HG03442 (cell line): ENCODE measurements around the gene ERF.

Source experiments
- ATAC-seq: cut with Tn5 transposase; IDR thresholded peaks from one replicate; pipeline ENCODE4 v1.9.1; 2021; ENCODE audit warnings: mild to moderate bottlenecking, moderate library complexity; ENCODE audit not compliant: unreplicated experiment

Gene ERF

DNA sequence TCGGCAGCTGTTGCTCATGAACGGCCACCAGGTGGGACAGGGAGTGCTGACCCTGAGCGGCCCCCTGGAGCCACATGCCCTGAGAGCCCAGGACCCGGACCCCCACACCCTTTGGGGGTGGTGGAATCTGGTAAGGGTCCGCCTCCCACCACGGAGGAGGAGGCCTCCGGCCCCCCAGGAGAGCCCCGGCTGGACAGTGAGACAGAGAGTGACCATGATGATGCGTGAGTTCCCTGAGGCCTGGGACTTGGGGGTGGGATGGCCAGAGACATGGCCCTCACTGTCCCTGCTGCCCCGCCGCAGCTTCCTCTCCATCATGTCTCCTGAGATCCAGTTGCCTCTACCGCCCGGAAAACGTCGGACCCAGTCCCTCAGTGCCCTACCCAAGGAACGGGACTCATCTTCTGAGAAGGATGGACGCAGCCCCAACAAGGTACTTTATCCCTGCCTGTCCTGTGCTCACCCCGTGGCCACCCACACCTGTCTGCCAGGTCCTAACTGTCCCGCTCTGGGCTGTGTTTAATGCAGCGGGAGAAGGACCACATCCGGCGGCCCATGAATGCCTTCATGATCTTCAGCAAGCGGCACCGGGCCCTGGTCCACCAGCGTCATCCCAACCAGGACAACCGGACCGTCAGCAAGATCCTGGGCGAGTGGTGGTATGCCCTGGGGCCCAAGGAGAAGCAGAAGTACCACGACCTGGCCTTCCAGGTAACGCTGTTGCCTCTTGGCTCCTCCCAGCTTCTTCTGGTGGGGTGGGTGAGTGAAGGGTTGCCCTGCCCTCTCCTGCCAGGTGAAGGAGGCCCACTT, 32.3 kb upstream of the ERF start:
- ATAC-seq: no peak

DNA sequence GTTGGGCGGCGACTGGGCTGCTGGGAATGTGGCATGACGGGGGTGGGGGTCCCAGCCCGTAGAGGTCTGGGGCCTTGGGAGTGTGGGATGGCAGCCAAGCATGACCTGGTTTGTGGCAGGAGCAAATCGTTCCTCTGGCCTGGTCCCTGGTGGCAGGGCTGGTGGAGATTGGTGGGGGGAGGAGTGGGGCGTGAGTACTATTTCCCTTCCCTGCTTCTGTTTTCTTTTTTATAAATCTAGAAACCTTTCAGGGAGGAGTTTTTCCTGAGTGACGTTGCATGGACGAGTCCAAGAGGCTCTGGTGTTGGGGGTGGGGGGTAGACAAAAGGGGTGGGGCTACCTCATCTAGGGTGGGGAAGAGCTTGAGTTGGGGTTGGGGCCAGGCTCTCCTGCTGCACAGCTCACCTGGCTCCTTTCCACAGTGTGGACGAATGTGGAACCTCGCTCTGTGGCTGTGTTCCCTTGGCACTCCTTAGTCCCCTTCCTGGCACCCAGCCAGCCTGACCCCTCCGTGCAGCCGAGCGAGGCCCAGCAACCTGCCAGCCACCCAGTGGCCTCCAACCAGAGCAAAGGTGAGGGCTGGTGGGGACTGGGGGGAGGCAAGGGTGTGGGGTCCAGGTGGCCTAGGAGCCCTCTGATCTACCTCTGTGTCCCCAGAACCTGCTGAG, 31.6 kb upstream of the ERF start:
- ATAC-seq: no peak

DNA sequence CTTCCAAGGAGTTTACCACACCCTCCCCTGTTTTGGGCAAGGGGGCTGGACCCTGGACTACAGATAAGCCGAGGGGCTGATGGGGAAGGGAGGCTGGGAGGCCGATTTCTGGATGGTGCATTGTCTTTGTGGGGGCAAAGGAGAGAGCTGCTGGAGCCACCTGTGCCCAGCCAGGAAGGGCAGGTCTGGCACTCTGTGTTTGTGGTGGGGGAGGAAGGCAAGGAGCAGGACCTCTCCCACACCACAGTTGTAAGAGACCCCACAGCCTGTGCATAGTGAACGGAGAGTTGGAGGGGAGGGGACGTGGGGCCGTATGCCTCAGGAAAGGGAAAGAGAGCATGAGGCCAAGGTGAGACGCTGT, 31.0 kb upstream of the ERF start:
- ATAC-seq: no peak

DNA sequence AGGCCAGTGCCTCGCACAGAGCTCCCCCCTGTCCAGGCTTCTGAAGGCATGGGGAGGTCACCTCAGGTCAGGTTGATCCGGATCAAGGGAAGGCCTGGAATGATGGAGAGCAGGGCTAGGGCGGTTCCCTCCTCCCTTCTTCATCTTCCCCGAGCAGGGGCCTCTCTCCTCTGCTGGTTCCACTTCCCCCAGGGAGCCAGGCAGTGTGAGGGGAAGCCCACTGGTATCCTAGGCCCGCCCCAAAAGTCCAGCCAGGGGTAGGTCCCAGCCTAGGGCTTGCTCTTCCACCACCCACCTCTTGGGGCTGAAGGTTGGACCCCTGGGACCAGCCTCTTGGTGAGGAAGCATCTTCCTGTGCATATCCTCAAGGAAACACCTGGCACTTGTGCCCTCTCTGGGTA, 30.6 kb upstream of the ERF start:
- ATAC-seq: no peak

DNA sequence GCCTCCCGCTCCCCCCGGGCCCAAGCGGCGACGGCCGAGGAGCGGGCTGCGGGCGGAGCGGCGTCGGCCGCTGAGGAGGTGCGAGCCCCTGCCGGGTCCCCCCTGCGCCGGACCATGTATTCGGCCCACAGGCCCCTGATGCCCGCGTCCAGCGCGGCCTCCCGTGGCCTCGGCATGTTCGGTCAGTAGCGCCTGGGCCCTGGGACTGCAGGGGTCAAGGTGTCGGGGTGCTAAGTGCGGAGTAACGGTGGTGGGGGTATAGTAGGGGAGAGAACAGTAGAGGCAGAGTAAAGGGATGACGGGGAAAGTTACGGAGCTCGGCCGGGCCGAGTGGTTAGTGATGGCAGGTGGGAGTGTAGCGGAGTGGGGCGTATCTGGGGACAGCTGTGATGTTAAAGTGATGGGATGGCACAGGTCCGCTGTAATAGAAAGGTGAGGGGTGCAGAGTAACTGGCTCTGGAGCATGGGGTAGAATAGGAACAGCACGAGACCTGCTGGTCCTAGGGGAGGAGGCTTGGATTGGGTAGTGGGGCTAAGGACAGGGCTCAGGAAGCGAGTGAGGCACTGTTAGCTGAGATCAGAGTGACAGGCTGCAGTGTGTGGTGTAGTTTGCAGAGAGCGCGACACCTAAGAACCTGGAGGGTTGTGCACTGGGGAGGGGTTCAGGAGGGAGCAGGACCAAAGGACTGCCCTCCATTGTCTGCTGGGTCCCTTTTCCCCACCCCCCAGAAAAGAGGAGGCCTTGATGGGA, 29.8 kb upstream of the ERF start:
- no peak for ATAC-seq

DNA sequence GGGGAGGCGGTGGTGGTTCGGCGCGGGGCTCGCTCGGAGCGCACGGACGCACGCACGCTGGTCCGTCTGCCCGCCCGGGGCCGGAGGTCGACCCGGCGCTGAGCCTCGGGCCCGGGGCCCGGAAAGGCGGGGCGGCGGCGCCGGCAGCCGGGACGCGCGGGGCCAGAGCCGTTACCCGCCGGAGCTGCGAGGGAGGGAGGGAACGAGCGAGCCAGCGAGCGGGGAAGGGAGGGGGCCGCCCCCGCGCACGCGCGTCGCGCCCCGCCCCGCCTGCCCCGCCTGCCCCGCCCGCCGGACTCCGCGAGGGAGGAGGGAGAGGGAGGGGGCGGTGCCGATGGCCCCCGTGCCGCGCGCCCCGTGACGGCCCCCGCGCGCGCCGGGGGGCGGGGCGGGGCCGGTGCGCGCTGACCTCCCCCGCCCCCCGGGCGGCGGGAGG, 29.2 kb upstream of the ERF start:
- ATAC-seq: peak; percentile 21

DNA sequence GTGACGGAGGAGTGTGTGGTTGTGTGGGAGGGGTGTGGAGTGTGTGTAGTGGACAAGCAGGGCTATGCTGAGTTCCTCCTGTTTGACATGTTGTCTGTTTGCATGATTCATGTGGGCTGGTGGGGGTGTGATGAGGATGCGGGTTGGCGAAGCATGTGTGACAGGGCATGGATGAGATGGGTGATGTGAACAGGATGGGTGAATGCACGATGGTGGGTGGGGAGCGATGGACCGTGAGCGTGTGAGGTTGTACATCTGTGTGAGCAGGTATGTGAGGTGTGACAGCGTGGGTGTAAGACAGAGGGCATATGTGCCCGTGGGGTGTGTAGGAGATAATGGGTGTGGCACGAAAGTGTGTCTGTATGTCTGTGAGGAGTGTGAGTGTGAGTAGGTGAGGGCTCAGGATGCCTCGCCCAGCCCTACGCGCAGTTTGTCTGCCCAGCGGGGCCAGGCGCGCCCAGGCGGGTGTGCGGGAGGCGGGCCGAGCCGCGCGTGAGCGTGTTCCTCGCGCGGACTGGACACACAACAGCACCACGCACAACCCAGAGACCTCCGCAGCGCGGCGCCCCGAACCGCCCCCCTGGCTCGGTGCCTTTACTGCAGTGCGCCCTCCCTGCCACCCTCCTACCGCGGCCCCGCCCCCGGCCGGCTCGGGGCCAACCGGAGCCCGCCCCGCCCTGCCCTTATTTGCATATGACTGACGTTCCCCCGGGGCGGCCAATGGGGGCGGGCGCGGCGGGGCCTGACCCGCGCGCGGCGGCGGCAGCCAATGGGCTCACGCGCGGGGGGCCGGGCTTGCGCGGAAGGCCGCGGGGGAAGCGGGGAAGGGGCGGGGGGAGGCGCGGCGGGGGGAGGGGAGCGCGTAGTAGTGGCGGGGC, 28.5 kb upstream of the ERF start:
- ATAC-seq: peak; percentile 41

DNA sequence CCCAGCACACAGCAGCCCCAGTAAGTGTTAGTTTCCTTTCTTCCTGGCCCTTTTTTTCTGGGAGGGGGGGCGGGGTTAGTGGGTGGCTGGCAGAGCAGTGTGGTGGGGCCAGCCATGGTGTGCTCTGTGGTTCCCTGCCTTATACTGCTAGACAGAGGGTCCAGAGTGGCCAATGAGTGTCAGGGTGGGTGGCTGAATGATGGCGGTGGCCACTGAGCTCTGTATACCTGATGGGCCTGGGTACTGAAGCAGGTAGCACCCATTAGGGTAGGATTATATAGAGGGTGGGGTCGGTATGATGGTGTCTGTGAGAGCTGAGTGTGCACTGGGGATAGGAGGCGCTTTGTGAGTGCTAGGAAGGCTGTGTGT, 27.9 kb upstream of the ERF start:
- no peak for ATAC-seq

DNA sequence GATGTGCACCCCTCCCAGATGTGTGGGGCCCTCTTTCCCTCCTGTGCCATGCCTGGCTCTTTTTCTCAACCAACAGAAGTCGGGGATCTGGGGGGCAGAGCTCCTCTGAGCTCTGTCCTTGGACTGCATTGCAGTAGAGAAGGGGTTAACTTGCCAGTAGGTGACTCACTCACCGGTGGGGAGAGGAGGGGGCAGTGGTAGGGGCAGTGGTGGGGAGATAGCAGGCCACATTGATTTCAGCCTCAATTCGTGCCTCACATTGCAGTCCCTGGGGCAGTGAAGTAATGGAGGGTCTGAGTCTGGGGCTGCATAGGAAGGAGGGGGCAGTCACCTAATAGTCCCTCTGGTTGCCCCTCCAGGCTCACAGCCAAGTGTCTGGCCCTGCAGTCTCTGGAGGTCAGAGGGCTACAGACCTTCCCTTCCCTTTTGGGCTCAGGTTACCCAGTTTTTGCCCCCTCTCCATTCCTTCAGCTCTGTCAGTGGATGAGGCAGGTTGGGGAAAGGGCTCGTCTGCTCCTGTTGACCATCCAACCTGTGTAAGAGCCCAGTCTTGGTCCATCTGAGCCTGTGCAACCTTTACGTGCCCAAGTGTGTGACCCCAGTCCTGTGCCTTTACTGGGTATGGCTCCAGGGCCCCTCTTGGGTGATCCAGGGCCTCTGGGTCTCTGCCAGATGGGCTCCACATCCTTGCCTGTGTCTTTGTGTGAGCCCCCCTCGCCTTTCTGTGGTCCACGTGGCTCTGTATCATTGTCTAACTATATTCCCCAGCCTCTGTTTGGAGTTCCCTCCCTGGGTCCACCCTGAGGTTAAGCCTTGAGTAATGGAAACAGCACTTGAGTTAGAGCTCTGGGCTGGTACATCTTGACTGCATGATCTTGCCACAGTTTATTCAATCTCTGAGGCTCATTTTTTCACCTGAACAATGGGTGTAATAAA, 27.2 kb upstream of the ERF start:
- ATAC-seq: no peak

DNA sequence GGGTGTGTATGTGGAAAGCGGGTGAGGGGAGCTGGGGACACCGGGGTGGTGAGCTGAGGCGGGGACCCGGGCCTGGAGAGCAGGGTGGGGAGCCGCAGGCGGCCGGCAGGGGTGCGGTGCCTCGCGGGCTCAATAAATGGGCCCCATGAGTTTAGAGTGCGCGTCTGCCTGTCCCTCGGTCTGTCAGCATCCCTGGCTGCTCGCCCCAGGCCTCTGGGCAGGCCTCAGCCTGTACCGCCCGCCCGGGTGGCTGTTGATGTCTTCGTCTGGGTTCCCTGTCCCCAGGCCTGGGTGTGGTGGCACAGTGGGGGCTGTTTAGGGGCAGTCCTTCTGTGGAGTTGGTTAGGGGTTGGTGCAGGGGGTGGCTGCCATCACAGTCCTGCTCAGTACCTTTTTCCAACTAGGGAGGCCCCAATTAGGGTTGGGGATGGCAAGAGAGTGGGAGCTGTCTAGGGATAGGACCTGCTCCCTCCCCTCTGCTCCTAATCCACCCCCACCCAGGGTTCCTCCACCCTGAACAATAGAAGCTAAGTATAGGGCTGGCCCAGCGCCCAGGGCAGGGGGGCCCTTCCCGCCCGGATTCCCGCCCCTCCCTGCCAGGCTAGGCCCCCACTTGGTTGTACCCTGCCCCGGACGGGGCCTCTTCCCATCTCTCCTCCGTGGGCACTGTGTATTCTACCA, 26.4 kb upstream of the ERF start:
- ATAC-seq: no peak

DNA sequence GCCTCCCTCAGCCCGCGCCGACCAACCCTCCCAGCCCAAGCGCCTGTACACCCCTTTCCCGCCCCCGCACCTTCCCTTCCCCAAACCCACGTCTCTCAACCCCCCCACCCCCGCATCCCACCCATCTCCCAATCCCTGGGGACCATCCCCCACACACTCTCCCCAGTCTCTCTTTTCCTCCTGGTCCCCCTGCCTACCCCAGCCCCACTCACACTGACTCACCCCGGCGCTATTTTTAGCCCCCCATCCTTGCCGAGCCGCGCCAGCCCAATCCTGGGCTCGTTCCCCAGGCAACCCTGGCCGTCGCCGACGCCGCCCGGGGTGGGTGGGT, 25.9 kb upstream of the ERF start:
- no peak for ATAC-seq

DNA sequence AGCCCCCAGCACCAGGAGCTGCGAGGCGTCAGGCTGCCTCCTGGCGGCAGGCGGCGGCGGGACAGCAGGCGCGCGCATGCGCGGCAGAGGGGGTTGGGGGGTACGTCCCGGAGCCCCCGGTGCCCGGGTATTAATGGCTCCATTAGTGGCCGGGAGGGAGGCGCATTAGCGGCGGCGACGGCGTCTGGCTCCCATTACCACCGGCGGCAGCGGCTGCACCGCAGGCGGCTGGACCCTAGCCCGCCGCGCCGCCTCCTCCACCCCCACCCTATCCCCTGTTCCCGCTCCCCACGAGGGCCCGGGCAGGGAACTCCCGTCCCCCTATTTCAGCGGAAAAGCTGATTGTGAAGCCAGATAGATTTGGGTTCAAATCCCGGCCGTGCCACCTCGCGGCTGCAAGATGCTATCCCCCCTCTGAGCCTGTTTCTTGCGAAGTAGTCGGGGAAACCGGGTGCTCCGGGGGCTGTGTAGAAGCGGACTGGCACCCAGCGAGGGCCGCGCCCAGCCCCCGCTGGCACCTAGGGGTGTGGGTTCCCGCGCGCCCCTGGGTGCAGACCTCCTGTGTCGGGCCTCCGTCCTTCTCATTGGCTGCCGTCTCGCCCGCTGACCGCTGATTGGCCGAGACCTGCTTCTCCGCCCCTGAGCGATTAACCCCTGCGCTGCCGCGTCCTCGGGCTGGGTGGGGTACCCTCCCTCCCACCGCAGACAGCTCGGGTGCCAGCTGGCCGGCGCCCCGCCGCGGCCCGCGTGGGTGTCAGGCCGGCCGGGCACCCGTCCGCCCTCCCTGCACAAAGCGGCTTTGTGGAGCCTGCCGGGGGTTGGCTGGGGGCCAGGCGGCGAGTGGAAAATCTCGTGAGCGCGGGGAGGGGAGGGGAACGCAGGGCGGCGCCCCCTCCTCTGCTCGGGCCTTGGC, 25.2 kb upstream of the ERF start:
- ATAC-seq: peak; percentile 33

DNA sequence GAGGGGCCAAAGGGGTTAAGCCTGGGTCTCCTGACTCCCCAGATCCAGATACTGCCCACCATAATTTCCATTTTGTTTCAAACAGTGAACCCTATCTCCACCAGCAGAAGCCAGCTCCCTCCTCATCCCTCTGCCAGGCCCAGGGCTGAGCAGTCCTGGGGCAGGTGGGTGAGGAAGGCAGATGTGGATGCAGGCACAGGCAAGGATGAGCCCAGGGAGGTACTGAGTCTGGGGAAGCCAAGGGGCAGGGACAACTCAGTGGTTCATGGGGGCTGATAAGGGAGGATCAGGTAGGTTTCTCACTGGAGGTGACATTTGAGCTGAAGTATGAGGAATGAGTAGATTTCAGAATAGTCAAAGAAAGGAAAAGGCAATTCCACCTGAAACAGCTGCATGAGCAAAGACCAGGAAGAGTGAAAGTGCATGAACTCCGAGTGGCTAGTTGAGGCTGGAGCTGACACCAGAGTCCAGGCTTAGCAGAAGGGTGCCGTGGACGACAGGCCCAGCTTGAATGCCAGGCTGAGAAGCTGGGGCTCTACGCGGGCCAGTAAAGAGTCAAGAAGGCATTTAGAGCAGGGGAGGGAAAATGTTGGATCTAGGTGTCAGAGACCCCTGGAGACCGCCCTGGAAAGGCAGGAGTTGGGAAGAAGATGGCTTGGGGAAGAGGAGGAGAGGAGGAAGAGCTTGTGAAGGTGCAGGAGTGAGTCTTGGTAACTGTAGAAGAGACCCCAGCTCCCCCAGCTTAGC, 24.4 kb upstream of the ERF start:
- no peak for ATAC-seq

DNA sequence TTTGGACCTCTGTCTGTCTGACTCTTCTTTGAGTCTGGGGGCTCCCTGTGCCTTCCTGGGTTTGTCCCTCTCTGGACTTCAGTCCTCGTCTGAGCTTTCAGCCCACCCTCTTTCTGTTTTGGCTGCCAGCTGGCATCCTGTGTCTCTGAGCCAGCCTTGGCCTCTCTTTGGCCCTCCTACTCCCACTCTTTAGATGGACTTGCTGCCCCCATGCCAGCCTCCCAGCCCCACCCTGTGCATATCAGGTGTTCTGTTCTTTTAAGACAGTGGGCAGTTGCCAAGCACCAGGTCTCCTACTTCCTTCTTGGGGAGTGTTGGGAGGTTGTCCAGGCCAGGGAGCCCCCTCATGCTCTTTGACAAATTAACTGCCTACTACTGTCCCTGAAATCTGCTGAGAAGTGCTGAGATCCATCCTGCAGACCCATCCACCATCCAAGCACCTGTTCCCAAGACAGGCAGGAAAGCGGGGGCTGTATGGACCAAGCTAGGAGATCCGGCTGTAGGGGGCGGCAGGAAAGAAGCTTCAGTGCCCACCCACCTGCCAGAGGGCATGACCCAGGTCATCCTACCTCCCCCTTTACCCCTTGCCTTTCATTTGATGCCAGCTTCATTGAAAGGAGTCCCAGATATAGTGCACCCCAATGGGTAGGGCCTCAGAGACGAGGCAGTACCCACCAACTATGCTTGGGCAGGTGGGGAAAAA, 23.7 kb upstream of the ERF start:
- no peak for ATAC-seq

DNA sequence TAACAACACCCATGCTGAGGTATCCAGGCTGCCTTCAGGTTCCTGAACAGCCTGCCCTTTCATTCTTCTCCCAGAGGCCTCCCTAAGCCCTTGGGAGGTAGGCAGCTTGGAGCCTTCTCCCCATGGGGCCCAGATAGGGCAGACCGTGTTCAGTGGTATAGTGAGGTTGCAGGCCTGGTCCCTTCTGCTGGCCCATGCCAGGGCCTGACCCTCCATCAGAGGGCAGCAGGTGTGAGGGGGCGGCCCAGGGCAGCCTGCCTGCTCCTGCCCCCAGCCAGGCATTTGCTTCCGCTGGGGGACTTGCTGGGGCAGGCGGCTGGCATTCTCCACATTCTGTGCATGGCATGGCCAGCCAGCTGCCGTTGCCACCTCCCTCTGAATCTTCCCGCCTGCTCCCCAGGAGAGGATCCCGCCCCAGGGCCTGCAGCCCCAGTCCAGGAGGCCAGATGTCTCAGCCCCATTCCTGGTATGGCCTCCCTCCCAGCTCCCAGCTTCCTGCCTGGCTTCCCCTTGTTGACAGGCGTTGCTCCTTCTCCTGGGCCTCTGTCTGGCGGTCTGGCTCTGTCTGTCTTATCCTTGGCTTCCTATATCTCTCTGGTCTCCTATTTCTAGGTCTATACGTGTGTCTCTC, 23.0 kb upstream of the ERF start:
- ATAC-seq: no peak

DNA sequence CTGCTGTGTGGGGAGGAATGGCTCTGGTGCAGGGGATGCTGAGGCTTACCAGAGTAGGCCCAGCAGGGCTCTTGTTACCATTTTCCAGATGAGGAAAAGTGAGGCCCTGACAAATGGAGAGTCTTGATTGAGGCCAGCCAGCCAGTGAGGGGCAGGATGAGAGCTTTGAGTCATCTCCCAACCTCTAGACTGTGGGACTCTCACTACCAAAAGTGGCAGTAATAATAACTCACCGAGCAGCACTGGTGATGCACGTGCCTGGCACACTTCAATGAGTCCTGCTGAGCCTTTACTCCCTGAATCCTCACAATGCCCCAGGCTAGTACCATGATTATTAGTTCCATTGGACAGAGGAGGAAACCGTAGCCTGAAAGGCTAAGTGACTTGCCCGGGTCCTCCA, 21.9 kb upstream of the ERF start:
- ATAC-seq: no peak

DNA sequence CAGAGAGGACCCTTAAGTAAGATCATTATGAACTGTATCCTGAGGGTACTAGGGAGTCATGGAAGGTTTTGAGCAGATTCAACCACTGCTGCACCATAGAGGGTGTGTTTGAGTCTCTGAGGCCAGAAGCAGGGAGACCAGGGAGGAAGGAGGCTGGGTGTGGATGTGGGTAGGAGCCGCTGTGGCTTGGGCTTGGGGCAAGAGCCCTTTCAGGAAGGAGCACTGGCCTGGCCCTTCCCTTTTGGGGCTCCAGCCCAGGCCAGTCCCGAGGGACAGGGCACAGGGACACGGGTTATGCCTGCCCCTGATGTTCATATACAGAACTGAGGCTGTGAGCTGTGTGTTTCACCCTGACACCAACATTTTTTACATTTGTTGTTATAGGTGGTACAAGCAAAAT, 21.4 kb upstream of the ERF start:
- no peak for ATAC-seq
